Measurements from ENCODE around the gene SUSD1. TPM values are rescaled to one million over a fixed set of nuclear protein-coding genes. Genes with fewer than 3 reads are reported as not detected.
A peak's percentile ranks its signal among the peaks of the same experiment; 100 is the strongest.

SUSD1 gene
- total and polyA plus RNA-seq, 7 donors: 0.42 to 3.4 (median 1.7) TPM

DNA sequence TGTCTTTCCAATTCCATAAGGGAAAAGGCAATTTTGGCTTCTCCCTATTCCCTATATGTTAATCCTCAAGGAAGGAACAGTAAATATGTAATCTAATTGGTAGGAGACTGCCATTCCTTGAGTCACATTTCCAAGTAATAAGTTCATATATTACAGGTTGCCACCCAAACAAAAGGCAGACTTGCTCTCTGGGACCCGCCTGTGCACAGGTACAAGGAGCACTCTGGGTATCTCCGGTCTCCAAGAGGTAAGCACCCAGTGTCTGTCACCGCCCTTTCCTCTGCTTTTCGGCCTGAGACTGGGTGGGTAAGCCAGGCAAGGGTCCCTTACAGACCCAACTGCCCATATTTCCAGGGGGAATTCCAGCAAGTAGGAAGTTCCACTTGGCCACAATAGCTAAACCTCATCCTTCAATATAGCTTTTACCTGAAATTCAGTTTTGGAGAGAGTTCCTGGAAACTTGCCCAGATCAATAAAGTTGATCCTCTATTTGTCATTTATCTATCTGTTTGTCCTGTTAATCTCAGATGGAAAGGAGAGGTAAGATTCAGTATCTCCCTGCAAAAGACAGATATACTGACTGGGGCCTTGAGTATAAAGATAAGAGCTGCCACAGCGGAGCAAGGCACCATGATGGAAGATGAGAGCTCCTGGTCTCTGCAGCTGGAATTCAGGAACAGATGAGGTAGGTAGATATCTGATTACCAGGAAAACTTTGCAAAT is 81.8 kb downstream of the SUSD1 start:
- Histone ChIP-seq H3K9me3 (no peaks in the 10 kb centered on the region), H3K36me3 (ENCODE audit: insufficient read depth in 1 of 2, low read depth in 1 of 2) (no peaks in the 10 kb centered on the region), H3K27ac (no peak overlapping the region), H3K27me3 (ENCODE audit: insufficient read depth in 3 of 3, low read length in 2 of 3) (no peaks in the 10 kb centered on the region), H3K4me3 (no peak overlapping the region), H3K4me1 (no peaks in the 10 kb centered on the region)
- ATAC-seq: no peak
- TF ChIP-seq, protein P1, sequence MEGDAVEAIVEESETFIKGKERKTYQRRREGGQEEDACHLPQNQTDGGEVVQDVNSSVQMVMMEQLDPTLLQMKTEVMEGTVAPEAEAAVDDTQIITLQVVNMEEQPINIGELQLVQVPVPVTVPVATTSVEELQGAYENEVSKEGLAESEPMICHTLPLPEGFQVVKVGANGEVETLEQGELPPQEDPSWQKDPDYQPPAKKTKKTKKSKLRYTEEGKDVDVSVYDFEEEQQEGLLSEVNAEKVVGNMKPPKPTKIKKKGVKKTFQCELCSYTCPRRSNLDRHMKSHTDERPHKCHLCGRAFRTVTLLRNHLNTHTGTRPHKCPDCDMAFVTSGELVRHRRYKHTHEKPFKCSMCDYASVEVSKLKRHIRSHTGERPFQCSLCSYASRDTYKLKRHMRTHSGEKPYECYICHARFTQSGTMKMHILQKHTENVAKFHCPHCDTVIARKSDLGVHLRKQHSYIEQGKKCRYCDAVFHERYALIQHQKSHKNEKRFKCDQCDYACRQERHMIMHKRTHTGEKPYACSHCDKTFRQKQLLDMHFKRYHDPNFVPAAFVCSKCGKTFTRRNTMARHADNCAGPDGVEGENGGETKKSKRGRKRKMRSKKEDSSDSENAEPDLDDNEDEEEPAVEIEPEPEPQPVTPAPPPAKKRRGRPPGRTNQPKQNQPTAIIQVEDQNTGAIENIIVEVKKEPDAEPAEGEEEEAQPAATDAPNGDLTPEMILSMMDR (IDR thresholded peaks at IDR 0.05): no peak
- intact Hi-C loops (cut with DNase I): loop anchor here (2.0 to 10.0 kb wide), 3 partner anchors 267 to 721 kb away; no protein-coding TSS in a partner anchor
- WGBS, 3 donors: 96 to 98% (median 97%) methylated on average over 5 of the region's 5 CpGs
- DNase-seq: no peak

DNA sequence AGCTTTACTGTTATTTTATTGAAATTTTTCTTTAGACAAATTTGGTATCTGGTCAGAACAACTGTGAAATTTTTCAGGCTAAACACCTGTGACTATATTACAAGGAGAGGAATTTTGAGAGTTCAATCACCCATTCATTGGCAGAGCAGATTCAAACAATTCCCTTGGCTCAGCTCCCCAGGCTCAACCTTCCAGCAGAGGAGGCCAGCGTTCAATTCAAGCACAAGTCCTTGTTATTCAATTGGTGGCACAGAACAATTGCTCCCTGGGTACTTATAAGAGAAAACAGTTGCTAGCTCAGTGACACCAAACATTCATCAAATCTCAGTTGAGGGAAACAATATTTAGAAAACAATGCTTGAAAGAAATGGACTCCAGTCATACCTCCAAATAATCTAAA is 83.3 kb downstream of the SUSD1 start:
- ATAC-seq: no peak
- no peak for DNase-seq

DNA sequence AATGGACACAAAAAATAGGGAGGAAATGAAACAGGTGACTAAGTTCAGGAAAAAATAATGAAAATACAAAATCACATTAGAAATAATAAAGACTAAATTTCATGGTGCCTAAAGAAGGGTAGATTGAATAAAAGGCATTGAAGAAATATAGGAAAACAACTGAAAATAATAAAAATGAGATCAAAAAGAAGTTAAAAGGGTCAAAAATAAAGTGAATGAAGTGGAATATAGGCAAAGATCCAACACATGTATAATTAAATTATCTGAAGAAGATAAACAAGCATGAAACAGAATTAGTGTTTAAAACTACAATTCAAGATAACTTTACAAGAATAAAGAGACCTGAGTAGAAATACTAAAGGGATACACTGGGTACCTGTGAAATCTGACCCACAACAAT is 87.6 kb downstream of the SUSD1 start:
- H3K4me1 ChIP-seq: no peaks in the 10 kb centered on the region
- no peaks in the 10 kb centered on the region for H3K9me3 ChIP-seq
- TF ChIP-seq, protein P1 (IDR thresholded peaks at IDR 0.05): no peak
- DNase-seq: no peak
- ATAC-seq: no peak
- intact Hi-C loops (cut with DNase I): no loop called here
- no peaks in the 10 kb centered on the region for H3K27me3 ChIP-seq (ENCODE audit: insufficient read depth in 3 of 3, low read length in 2 of 3)
- H3K36me3 ChIP-seq (ENCODE audit: insufficient read depth in 1 of 2, low read depth in 1 of 2): no peaks in the 10 kb centered on the region
- no peak overlapping the region for H3K4me3 ChIP-seq
- H3K27ac ChIP-seq: no peak overlapping the region

More for the DNA sequence above, 83.3 kb downstream of the SUSD1 start:
- Histone ChIP-seq H3K4me3 (no peak overlapping the region), H3K9me3 (no peaks in the 10 kb centered on the region), H3K27ac (no peak overlapping the region), H3K4me1 (no peaks in the 10 kb centered on the region), H3K27me3 (ENCODE audit: insufficient read depth in 3 of 3, low read length in 2 of 3) (no peaks in the 10 kb centered on the region), H3K36me3 (ENCODE audit: insufficient read depth in 1 of 2, low read depth in 1 of 2) (no peaks in the 10 kb centered on the region)
- 12 to 24% (median 19%) methylated on average over 1 of the region's 1 CpG for WGBS, 3 donors
- TF ChIP-seq, protein P1 (IDR thresholded peaks at IDR 0.05): no peak
- intact Hi-C loops (cut with DNase I): loop anchor here (2.0 to 10.0 kb wide), 3 partner anchors 269 to 723 kb away; no protein-coding TSS in a partner anchor

DNA sequence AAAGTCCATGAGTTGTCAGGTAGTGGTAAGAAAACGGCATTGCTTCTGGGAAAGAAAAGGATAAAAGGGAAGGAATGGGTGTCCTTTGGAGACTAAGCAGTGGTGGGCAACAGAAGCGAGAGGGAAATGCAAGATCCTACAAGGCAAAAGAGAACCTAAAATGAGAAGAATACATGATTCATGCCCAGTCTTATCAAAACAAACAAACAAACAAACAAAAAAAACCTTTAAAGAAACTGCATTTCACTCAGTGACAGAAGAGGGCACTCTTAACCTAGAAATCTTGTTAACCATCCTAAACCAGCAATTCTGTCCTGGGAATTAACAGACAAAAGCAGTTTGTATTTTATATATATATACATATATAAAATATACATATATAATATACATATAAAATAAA is 88.5 kb downstream of the SUSD1 start:
- WGBS, 3 donors: 72 to 78% (median 78%) methylated on average over 2 of the region's 2 CpGs
- no peak for ATAC-seq
- TF ChIP-seq, protein P1 (IDR thresholded peaks at IDR 0.05): peak; percentile 57
- H3K27me3 ChIP-seq (ENCODE audit: insufficient read depth in 3 of 3, low read length in 2 of 3): no peaks in the 10 kb centered on the region
- DNase-seq: no peak
- H3K36me3 ChIP-seq (ENCODE audit: insufficient read depth in 1 of 2, low read depth in 1 of 2): no peaks in the 10 kb centered on the region
- no peak overlapping the region for H3K4me3 ChIP-seq
- H3K27ac ChIP-seq: no peak overlapping the region
- intact Hi-C loops (cut with DNase I): no loop called here
- H3K4me1 ChIP-seq: no peaks in the 10 kb centered on the region
- H3K9me3 ChIP-seq: peaks cover 3% of the 10 kb centered on the region

DNA sequence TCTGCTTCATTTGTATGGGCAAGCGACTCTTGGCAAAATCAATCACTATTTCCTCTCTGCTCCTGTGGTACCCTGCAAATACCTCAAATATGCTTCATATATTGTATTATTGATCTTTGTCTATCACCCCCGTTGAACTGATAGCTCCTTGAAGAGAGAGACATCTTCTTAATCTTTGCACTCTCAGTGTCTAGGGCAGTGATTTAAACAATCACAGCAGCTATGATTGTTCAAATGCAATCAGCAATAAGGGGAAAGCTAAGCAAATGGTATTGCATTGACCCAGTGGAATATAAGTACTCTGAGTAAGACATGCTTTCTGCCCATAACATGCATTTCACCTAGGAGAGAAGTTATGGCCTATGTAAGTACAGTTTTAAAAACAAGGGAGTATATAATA is 90.2 kb downstream of the SUSD1 start:
- no peak overlapping the region for H3K4me3 ChIP-seq
- TF ChIP-seq, protein P1 (IDR thresholded peaks at IDR 0.05): no peak
- DNase-seq (no peak), ATAC-seq (no peak)
- H3K27ac ChIP-seq: no peak overlapping the region
- intact Hi-C loops (cut with DNase I): no loop called here
- no peaks in the 10 kb centered on the region for H3K4me1 ChIP-seq
- H3K36me3 ChIP-seq (ENCODE audit: insufficient read depth in 1 of 2, low read depth in 1 of 2): no peaks in the 10 kb centered on the region
- peaks cover 3% of the 10 kb centered on the region for H3K9me3 ChIP-seq
- no peaks in the 10 kb centered on the region for H3K27me3 ChIP-seq (ENCODE audit: insufficient read depth in 3 of 3, low read length in 2 of 3)
- 49 to 68% (median 67%) methylated on average over 2 of the region's 2 CpGs for WGBS, 3 donors
